Lung microvascular endothelial cell (primary cell): ENCODE data around the gene ETV6. TPM values are rescaled to one million over a fixed set of nuclear protein-coding genes. Genes with fewer than 3 reads are reported as not detected.

ENCODE experiments used
- DNase-seq, 2 donors: peaks; one replicate each; pipeline versions ENCODE4 v3.0.0 to v3.0.0-alpha.2; 2010; ENCODE audit warnings: low read depth in 2 of 2
- total RNA-seq: library from RNA; depleted of rRNA; stranded (reverse); fragments of >200 nt; gene quantifications from 2 replicates; pipeline ENCODE4 v1.2.1, GENCODE V29; 2014

ETV6 gene
- total RNA-seq, 1 donor from 2014 or later: 6.7 TPM

- peak; percentile 68 to 79 for DNase-seq
These were observed 228.7 kb downstream of the ETV6 start for GRCh38 chr12:11877869-11878780.

DNA sequence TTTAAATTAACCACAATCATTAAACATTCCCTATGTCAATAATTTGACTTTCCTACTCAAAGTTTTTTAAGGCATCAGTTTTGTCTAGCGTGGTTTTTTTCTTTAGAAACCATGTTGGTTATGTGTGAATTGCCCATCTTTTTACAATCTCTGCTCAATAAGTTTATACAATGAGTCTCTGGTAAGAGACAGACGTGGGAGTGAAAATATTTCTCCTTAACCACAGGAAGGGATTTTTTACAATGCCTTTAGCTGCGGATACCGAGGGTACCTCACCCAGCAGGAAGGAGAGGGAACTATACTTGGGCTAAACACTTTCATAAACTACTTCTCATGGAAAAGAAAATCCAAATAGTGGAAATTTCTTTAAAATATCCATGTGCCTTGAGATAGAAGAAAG is 229.8 kb downstream of the ETV6 start:
- peak in 1 of 2 donors; percentile 71 for DNase-seq

- DNase-seq: no peak
These were observed 230.9 kb downstream of the ETV6 start for GRCh38 chr12:11880381-11880780.

DNA sequence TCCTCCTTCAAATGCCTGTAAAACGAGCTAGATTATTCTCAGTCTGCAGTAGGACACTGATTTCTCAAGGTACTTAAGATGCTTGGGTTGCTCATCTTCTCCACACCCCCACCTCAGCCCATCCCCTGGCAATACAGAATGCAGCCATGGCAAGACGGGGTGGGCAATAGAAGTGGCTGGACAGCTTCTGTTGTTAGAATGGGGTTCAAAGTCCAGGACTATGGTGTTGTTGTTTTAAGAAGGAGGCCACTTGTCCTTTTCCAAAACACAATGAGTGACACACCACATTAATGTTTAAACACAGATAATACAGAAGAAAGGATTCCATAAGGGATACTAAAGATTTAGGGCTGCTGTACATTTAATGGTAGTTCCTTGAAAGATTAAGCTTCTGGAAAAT is 232.4 kb downstream of the ETV6 start:
- no peak for DNase-seq

GRCh38 chr12:11882301-11883019 is 233.0 kb downstream of the ETV6 start:
- peak in 1 of 2 donors; percentile 69 for DNase-seq

DNA sequence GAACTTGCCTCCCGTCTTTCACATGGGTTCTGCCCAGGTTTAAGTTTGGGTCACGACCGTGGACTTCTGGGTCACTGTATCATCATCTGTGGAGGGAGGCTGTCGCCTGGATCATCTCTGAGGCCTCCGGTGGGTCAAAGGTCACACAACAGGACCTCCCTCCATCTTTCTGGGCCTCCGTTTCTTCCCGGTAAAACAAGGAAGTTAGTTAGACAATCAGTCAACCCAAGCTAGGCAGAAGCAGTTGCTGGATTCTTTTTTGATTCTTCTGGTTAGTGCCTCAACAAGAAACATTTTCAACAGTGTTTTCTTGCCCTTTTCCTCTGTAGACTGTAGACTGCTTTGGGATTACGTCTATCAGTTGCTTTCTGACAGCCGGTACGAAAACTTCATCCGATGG is 234.6 kb downstream of the ETV6 start:
- no peak for DNase-seq

DNA sequence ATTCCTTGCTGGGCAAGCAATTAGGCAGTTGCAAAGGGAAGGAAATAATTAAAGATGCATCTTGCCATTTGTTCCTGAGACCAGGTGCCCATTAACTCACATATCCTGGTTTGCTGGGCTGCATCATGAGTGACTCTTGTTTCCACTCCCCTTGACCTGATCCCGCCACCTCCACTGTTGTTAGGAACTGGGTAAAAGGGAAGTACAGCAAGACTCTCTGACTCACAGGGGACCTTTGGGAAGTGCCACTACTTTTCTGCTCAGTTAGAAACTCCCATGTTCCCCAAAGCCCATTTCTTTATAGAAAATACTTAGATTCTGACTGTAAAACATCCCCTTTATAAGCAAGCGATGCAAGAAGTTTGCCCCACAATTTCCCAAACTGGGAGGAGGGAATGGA is 235.2 kb downstream of the ETV6 start:
- DNase-seq: peak; percentile 79 to 85

DNA sequence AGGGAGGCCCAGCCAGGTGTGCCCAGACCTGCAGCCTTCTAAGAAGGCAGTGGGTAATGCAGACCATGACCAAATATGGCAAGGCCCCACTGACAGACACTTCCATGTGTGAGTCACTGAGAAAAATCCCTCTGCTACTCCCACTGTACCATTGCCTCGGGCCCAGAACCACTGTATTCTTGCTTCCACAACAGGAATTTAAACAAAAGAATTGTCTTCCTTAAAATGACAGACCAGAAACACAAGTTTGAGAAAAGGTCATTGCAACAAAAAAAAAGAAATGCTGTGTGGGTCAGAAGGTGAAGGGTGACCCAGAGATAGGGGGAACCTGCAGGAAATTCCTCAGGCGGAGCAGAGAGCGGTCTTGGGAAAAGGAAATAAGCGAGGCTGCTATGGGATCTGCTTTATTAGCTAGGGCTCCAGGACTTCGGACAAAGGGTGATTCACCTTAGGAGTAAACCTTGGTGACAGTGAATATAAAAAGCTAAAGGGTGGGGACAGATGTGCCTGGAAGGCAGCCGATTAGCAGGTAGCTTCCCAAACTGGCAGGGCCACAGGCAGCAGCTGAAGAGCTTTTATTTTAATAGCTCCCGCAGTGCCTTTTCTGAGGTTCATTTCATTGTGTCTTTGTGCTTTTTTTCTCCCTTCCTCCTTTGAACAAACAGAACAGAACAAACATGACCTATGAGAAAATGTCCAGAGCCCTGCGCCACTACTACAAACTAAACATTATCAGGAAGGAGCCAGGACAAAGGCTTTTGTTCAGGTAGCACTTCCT is 236.0 kb downstream of the ETV6 start:
- DNase-seq: peak; percentile 80 to 94

DNA sequence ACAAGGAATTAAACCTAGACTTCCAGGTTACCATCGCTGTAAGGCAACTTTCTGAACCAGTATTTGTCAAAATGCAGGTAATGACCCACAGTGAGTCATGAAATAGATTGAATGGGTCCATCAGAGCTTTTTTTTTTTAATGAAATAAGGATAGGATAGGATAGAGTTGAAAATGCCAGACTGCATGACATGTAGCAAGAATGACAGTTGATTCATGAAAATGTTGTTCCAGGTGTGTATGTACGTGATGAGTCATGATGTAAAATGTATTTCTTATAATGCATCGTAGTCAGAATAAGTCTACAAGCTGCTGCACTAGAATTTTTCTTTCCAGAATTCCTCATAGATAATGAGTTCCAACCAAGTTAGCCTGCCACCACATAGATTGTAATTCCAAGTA is 236.9 kb downstream of the ETV6 start:
- DNase-seq: no peak

DNA sequence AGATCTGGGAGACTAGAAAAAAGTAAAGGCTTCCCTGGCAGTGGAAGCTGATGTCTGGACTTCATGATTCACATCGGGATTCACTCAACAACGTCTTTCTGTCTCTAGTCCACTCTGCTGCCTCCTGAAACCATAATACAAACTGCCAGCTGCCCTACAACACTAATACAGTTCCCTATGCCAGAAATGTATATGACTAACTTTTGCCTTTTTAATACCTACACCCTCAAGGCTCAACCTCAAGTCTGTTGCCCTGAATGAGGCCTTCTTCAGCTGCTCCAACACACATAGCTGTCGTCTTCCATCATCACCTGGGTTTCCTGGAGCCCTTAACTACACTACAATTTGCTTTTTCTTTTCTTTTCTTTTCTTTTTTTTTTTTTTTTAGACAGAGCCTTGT is 238.6 kb downstream of the ETV6 start:
- DNase-seq: no peak

- no peak for DNase-seq
These were observed 241.9 kb downstream of the ETV6 start for GRCh38 chr12:11891346-11891745.

DNA sequence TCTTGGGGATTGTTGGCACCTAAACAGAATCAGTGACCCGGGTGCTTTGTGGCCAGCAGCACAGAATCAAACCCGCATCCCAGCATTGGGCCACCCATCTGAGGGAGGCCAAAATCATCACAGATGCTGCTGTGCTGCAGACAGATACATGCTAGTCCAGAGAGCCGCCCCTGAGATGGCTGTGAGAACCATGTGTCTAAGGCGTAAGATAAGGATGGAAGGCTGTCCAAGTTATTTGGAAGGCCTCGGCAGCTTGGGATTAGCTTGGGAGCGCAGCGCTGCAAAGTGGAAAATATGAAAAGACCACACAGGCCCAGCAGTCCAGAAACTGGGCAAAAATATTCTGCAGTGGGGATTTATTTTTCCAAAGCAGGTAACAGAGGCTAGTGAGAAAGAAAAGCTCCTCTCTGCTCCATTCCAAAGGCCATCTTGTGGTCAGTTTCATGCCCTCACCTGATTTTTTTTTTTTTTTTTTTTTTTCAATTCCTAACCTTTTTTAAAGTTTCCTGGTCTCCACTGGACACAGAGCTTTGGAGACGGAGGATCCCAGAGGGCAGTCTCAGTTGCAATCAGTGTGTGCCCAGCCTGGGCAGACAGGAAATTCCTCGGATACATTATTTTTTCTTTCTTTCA is 242.4 kb downstream of the ETV6 start:
- DNase-seq: peak; percentile 15 to 51

- no peak for DNase-seq
These were observed 244.5 kb downstream of the ETV6 start for GRCh38 chr12:11893998-11894397.

DNA sequence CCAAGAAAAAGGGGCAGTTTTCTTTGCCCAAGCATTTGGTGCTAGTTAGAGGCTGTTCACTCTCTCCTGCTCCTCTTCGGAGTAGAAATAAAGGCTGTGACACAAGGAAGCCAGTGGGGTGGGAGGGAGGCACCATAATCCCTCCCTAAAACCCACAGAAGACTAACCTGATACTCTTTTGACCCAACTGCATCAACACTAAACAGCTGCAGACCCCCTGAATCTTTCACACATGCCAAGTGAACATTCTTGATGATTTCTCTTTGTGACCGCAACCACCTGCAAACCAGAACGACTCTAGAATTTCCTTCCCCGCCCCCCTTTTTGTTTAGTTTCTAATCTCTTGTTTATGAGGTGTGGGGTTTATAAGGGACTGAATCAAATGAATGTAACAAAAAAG is 245.4 kb downstream of the ETV6 start:
- DNase-seq: no peak

- no peak for DNase-seq
These were observed 246.1 kb downstream of the ETV6 start for GRCh38 chr12:11895421-11896078.

- no peak for DNase-seq
These were observed 247.0 kb downstream of the ETV6 start for GRCh38 chr12:11896417-11896929.

DNA sequence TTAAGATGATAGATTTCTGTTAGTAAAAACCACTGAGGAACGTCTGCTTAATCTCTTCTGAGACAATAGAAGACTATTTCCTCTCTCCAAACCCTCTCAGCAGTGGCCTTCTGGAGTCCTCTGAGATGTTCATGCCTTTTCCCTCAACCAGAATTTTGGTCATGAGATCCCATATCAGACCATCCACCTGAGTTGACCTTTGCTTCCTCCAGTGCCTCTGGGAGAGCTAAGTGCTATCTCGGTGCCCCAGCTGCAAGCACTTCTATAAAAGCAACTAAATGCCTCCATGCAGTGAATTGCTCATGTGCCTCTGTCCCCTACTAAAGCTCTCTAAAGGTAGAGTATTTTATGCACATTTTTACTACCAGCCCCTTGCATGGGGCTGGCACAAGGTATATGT is 248.4 kb downstream of the ETV6 start:
- DNase-seq: no peak

GRCh38 chr12:11901701-11902524 is 252.4 kb downstream of the ETV6 start:
- no peak for DNase-seq

GRCh38 chr12:11902525-11902875 is 253.0 kb downstream of the ETV6 start:
- no peak for DNase-seq

DNA sequence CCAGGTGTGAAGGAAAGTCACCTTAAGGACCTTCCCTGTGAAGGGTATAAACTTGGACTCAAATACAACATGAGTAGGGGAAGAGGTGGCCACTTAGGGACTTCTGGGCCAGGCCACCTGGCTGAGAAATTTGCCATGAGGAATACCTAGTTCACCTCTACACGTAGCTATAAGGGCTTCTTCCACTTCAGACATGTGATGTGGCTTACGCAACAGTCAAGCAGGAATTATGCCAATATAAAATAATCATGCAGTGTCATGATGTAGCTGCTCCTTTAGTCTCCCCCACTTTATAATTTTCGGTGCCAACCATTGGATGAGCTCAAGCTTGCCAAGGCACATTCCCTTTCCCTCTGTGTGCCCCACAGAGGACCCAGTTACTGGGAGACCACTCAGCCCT is 254.7 kb downstream of the ETV6 start:
- DNase-seq: no peak
